T-helper 17 cell (primary cell): ENCODE data around the gene FUT3. TPM values are rescaled to one million over a fixed set of nuclear protein-coding genes. Genes with fewer than 3 reads are reported as not detected.
"Not testable (repeated sequence)": the region's sequence is repeated elsewhere in the genome, so short reads cannot be mapped to it uniquely, and the experiment has no call there.

ENCODE experiments used
- ATAC-seq: fragments of 150-1000 bp; cut with Tn5 transposase; 2 replicates; pipeline ENCODE4 v1.10.0; 2021; ENCODE audit warnings: mild to moderate bottlenecking, moderate library complexity
- DNase-seq, 3 donors: peaks; one replicate each; pipeline versions ENCODE4 v3.0.0 to v3.0.0-alpha.2; 2020 to 2021
- H3K9me3 ChIP-seq: one replicate; pipeline ENCODE4 v1.7.0; 2013; ENCODE audit warnings: low read length, mild to moderate bottlenecking; ENCODE audit not compliant: control insufficient read depth, poor library complexity, severe bottlenecking
- H3K27ac Mint-ChIP-seq: one replicate; pipeline ENCODE4 v1.8.0; 2022; ENCODE audit warnings: mild to moderate bottlenecking, moderate library complexity, mixed read lengths
- H3K27me3 Mint-ChIP-seq: one replicate; pipeline ENCODE4 v1.8.0; 2022; ENCODE audit warnings: mixed read lengths
- H3K36me3 Mint-ChIP-seq: one replicate; pipeline ENCODE4 v1.8.0; 2022; ENCODE audit warnings: low read depth, mixed read lengths
- H3K4me1 Mint-ChIP-seq: one replicate; pipeline ENCODE4 v1.8.0; 2022; ENCODE audit warnings: mild to moderate bottlenecking, mixed read lengths
- H3K4me3 Mint-ChIP-seq: one replicate; pipeline ENCODE4 v1.8.0; 2022; ENCODE audit warnings: mild to moderate bottlenecking, moderate library complexity, mixed read lengths
- total RNA-seq, 4 donors: library from RNA in 2 of 4; stranded (reverse) in 2 of 4; gene quantifications; one replicate each; pipeline ENCODE4 v1.2.3 and lab custom pipeline; 2022 to 2026

The FUT3 gene
- total RNA-seq, 2 donors from 2014 or later: 0.50 TPM; not detected in 1

DNA sequence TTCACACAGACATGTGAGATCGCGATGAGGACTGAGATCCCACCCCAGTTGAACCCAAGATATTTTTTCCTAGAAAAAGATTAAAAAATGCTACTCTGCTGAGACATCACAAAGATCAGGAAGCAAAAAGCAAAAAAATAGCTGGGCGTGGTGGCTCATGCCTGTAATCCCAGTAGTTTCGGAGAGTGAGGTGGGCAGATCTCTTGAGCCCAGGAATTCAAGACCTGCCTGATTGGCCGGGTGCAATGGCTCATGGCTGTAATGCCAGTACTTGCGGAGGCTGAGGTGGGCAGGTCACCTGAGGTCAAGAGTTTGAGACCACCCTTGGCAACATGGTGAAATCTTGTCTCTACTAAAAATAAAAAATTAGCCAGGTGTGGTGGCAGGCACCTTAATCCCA, 1.1 kb downstream of the FUT3 start:
- Mint-ChIP-seq H3K27me3 (peaks cover 9% of the 10 kb centered on the region), H3K4me3 (no peak overlapping the region), H3K36me3 (peaks cover 3% of the 10 kb centered on the region), H3K4me1 (peaks cover 5% of the 10 kb centered on the region), H3K27ac (no peak overlapping the region)
- DNase-seq (no peak), ATAC-seq (no peak)
- no peaks in the 10 kb centered on the region for H3K9me3 ChIP-seq

GRCh38 chr19:5848621-5849020, 2.6 kb downstream of the FUT3 start:
- H3K4me3 Mint-ChIP-seq, H3K4me1 Mint-ChIP-seq, H3K9me3 ChIP-seq, ATAC-seq, H3K27ac Mint-ChIP-seq, DNase-seq, H3K36me3 Mint-ChIP-seq, H3K27me3 Mint-ChIP-seq: not testable (repeated sequence)

DNA sequence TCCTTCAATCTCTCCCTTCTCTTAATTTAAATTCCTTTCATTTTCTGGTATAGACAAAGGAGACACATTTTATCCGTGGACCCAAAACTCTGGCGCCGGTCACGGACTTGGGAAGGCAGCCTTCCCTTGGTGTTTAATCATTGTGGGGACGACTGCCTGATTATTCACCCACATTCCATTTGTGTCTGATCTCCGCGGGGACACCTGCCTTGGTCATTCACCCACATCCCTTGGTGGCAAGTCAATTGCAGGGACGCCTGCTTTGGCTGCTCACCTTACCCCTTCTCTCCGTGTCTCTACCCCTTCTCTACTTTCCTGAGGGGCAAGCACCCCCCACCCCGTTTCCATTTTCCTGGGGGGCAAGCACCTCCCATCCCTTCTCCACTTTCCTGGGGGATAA, 3.4 kb downstream of the FUT3 start:
- not testable (repeated sequence) for H3K9me3 ChIP-seq, ATAC-seq, H3K27ac Mint-ChIP-seq, H3K4me1 Mint-ChIP-seq, H3K27me3 Mint-ChIP-seq, H3K4me3 Mint-ChIP-seq, DNase-seq, H3K36me3 Mint-ChIP-seq

GRCh38 chr19:5844456-5845433, 6.5 kb downstream of the FUT3 start:
- Mint-ChIP-seq H3K4me3 (no peak overlapping the region), H3K27me3 (no peaks in the 10 kb centered on the region), H3K4me1 (no peaks in the 10 kb centered on the region), H3K27ac (no peak overlapping the region), H3K36me3 (no peaks in the 10 kb centered on the region)
- H3K9me3 ChIP-seq: no peaks in the 10 kb centered on the region
- ATAC-seq: no peak
- DNase-seq: no peak

- ATAC-seq (no peak), DNase-seq (no peak)
- Mint-ChIP-seq H3K4me1 (no peaks in the 10 kb centered on the region), H3K27me3 (peaks cover 2% of the 10 kb centered on the region), H3K27ac (no peak overlapping the region), H3K36me3 (no peaks in the 10 kb centered on the region), H3K4me3 (no peak overlapping the region)
- no peaks in the 10 kb centered on the region for H3K9me3 ChIP-seq
Observed at GRCh38 chr19:5843295-5843927, 7.8 kb downstream of the FUT3 start.

GRCh38 chr19:5841735-5842111, 9.5 kb downstream of the FUT3 start:
- H3K27ac Mint-ChIP-seq, H3K9me3 ChIP-seq, DNase-seq, ATAC-seq, H3K27me3 Mint-ChIP-seq, H3K4me1 Mint-ChIP-seq, H3K36me3 Mint-ChIP-seq, H3K4me3 Mint-ChIP-seq: not testable (repeated sequence)

DNA sequence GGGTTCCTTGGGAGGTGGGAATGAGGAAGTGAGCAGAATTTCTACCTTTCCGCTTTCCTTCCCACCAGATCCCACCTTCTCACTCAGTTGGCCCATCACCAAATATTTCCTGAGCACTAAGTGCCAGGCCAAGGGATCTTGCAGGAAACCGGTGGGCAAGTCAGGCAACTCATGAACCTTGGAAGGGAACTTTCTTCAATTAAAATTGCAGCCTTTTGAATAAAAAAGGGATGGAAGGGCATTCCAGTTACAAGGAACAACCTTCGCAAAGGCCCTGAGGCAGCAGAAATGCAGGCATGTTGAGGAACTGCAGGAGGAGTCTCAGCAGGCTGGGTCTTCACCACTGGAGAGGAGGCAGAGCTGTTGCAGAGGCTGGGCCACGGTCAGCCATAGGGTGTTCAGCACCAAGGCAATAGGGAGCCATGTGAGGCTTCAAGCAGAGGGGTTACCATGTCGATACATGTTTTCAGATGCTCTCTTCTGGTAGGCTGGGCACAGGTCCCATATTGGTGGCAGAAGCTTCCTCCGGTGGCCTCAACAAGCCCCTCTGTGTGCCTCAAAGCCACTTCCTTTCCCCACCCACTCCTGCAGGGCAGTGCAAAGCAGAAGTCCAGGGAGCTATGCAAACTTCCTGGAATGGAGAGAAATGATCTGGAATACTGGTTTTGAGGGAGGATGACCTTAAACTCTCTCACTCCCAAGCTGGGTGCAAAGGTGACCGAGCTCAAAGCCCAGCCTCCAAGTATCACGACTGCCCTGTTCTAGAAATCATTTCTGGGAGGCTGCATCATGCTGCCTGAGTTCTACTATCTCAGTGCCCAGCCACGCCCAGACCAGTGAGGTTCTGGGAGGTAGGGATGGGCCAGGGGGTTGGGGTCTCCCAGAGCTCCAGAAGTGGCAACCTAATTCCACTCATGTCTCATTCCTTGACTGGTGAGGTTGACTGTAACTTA, 11.9 kb downstream of the FUT3 start, which contains the start of gene FUT6:
Gene FUT6 (minus strand): TSS at position 638 of the 953 bp plus-strand sequence. CDS start 7,135 bp downstream, outside the sequence.
- H3K27ac Mint-ChIP-seq: no peak within 1 kb of the TSS
- H3K4me3 Mint-ChIP-seq: no peak within 1 kb of the TSS
- peaks cover 3% of the 10 kb centered on the region for H3K4me1 Mint-ChIP-seq
- H3K36me3 Mint-ChIP-seq: no peaks in the 10 kb centered on the region
- DNase-seq: no peak
- no peak for ATAC-seq
- H3K27me3 Mint-ChIP-seq: peaks cover 7% of the 10 kb centered on the region
- no peaks in the 10 kb centered on the region for H3K9me3 ChIP-seq

- no peak for ATAC-seq
- Mint-ChIP-seq H3K27me3 (peaks cover 7% of the 10 kb centered on the region), H3K4me1 (peaks cover 3% of the 10 kb centered on the region), H3K4me3 (no peak overlapping the region), H3K27ac (no peak overlapping the region), H3K36me3 (no peaks in the 10 kb centered on the region)
- H3K9me3 ChIP-seq: no peaks in the 10 kb centered on the region
- DNase-seq: no peak
Observed at GRCh38 chr19:5838353-5839064, 12.7 kb downstream of the FUT3 start.

- peaks cover 7% of the 10 kb centered on the region for H3K27me3 Mint-ChIP-seq
- no peak for ATAC-seq
- no peaks in the 10 kb centered on the region for H3K9me3 ChIP-seq
- no peak overlapping the region for H3K4me3 Mint-ChIP-seq
- no peaks in the 10 kb centered on the region for H3K36me3 Mint-ChIP-seq
- peaks cover 3% of the 10 kb centered on the region for H3K4me1 Mint-ChIP-seq
- no peak for DNase-seq
- H3K27ac Mint-ChIP-seq: no peak overlapping the region
Observed at GRCh38 chr19:5837761-5838352, 13.4 kb downstream of the FUT3 start.

GRCh38 chr19:5832527-5833216, 18.6 kb downstream of the FUT3 start:
- H3K4me1 Mint-ChIP-seq: peaks cover 2% of the 10 kb centered on the region
- DNase-seq: no peak
- H3K27ac Mint-ChIP-seq: no peak overlapping the region
- no peaks in the 10 kb centered on the region for H3K9me3 ChIP-seq
- no peak for ATAC-seq
- no peak overlapping the region for H3K4me3 Mint-ChIP-seq
- H3K36me3 Mint-ChIP-seq: peaks cover 2% of the 10 kb centered on the region
- peaks cover 8% of the 10 kb centered on the region for H3K27me3 Mint-ChIP-seq

DNA sequence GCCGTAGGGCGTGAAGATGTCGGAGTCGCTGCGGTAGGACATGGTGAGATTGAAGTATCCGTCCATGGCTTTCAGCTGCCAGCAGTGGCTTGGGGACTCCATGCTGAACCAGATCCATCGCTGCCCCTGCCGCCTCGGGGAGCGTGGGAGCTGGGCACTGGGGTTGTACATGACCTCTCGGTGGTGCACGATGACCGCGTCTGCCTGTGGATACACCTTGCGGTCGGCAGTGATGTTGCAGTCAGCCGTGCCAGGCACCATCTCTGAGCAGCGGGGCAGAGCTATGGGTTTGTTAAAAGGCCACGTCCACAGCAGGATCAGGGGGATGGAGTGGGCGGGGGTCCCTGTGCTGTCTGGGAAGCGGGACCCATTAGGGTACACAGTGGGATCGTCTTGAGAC, 19.2 kb downstream of the FUT3 start:
- peaks cover 5% of the 10 kb centered on the region for H3K4me1 Mint-ChIP-seq
- no peaks in the 10 kb centered on the region for H3K9me3 ChIP-seq
- no peak overlapping the region for H3K27ac Mint-ChIP-seq
- peaks cover 4% of the 10 kb centered on the region for H3K36me3 Mint-ChIP-seq
- H3K27me3 Mint-ChIP-seq: peaks cover 8% of the 10 kb centered on the region
- no peak overlapping the region for H3K4me3 Mint-ChIP-seq
- ATAC-seq (no peak), DNase-seq (no peak)

DNA sequence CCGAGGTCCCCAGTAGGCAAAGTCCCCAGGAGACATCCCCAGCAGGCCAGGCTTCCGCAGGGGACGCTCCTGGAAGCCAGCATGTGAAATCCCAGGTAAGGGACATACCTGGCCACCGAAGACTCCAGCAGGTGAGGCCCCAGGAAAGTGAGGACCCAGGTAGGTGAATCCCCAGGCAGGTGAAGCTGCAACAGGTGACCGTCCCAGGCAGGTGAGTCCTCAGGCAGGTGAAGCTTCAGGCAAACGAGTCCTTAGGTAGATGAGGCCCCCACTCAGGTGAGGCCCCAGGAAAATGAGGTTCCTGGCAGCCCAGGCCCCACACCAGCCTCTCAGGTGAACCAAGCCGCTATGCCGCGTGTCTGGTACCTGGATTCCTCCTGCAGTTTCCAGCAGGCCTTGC, 20.1 kb downstream of the FUT3 start:
- Mint-ChIP-seq H3K27me3 (peaks cover 8% of the 10 kb centered on the region), H3K27ac (no peak overlapping the region), H3K36me3 (peaks cover 4% of the 10 kb centered on the region), H3K4me3 (no peak overlapping the region), H3K4me1 (peaks cover 6% of the 10 kb centered on the region)
- H3K9me3 ChIP-seq: no peaks in the 10 kb centered on the region
- no peak for DNase-seq
- ATAC-seq: no peak
